Measurements from ENCODE around the gene FRMPD4.

- TF ChIP-seq, protein P1, sequence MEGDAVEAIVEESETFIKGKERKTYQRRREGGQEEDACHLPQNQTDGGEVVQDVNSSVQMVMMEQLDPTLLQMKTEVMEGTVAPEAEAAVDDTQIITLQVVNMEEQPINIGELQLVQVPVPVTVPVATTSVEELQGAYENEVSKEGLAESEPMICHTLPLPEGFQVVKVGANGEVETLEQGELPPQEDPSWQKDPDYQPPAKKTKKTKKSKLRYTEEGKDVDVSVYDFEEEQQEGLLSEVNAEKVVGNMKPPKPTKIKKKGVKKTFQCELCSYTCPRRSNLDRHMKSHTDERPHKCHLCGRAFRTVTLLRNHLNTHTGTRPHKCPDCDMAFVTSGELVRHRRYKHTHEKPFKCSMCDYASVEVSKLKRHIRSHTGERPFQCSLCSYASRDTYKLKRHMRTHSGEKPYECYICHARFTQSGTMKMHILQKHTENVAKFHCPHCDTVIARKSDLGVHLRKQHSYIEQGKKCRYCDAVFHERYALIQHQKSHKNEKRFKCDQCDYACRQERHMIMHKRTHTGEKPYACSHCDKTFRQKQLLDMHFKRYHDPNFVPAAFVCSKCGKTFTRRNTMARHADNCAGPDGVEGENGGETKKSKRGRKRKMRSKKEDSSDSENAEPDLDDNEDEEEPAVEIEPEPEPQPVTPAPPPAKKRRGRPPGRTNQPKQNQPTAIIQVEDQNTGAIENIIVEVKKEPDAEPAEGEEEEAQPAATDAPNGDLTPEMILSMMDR (IDR thresholded peaks at IDR 0.05; ENCODE audit: extremely low read depth in 1 of 2, insufficient read depth in 1 of 2, low read depth in 1 of 2, low read length in 2 of 2) = no peak
- TF ChIP-seq POLR2A (IDR thresholded peaks at IDR 0.05; ENCODE audit: low read depth, low read length) (no peak), POLR2AphosphoS5 (IDR thresholded peaks at IDR 0.05; ENCODE audit: insufficient read depth, low read depth, low read length) (no peak), GATA2 (IDR thresholded peaks at IDR 0.05; ENCODE audit: insufficient read depth, insufficient read length, low read depth, low read length) (no peak)
Observed at GRCh38 chrX:12374286-12374685, 236.0 kb downstream of the FRMPD4 start.
